NCI-H345 (cell line): Measurements from ENCODE around the gene TIAM1.

ENCODE experiments used
- DNase-seq: peaks from one replicate; lab custom pipeline; 2025; lab: John Stamatoyannopoulos, UW

Gene TIAM1

DNA sequence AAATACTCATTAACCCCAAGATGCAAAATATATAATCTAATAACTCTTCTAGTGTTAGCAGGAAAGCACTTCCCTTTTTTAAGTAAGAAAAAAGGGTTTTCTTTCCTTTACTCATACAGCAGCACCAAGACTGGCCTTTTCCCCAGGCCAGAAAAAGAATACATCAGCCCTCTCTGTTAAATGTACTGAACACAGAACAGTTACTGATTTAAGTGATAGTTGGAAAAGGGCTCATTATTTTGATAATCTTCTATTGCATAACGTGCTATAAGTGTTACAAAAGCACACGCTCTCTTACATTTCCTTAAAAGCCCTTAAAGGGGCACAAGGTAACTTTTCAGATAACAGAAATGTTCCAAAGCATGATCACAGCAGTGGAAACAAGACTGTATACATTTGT is 142.9 kb downstream of the TIAM1 start:
- DNase-seq, result no peak

- peak; percentile 66 for DNase-seq
These were observed 145.5 kb downstream of the TIAM1 start for GRCh38 chr21:31198575-31198974.

GRCh38 chr21:31196724-31197123 is 147.3 kb downstream of the TIAM1 start:
- DNase-seq, result no peak

- DNase-seq, result no peak
These were observed 148.6 kb downstream of the TIAM1 start for GRCh38 chr21:31195334-31196015.

- no peak for DNase-seq
These were observed 149.4 kb downstream of the TIAM1 start for GRCh38 chr21:31194510-31195293.

GRCh38 chr21:31193761-31194160 is 150.3 kb downstream of the TIAM1 start:
- DNase-seq, result no peak

DNA sequence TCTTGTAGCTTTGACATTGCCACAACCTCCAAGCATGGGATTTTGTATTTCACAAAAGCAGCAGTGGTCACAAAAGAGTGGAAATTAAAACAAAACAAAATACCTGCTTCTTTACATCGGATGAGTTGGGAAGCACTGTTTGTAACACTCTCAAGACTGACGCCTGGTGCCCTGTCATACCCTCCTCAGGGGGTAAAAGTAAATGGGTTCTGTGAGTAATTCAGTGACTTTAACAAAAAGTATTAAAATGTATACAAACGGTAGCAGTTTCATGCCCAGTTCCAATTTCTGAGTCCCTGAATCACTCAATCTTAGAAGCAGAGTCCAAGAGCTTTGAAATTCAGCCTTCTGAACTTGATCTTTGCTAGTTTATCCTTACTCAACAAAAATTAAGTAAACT is 152.5 kb downstream of the TIAM1 start:
- DNase-seq, result no peak

DNA sequence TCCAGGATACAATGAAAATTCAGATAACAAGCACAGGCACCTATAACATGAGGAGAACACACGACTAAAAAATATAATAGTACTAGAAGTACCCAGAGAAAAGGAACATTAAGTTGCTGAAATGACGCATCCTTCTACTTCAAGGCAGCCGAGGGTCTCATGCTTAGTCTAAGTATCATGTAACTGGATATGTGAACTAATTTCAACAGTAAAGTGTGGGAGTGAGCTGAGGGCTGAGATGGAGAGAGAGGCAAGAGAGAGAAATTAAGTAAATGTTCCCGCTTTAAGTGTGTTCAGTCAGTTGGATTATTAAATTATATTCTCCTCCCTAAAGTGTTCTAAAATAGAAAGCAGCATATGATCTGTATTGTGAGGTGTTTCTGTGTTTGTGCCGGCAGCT is 153.5 kb downstream of the TIAM1 start:
- no peak for DNase-seq

DNA sequence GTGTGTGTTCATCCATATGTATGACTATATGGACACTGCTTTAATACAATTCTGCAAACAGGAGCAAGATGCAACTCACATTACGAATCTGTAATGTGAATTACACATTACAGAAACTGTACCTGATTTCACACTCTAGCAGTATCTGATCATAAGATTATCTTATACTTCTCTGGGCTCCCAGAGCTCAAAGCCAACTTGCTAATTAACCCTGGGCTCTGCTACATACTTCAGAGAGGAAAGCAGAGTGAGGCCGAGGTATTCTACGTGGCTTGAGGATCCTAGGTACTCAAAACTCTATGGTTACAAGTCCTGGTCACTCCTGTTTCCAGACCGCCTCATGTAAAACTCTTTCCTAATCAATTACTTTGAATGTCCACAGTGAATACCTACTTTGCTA is 156.6 kb downstream of the TIAM1 start:
- no peak for DNase-seq

GRCh38 chr21:31186916-31187315 is 157.1 kb downstream of the TIAM1 start:
- DNase-seq, result no peak

GRCh38 chr21:31185663-31186062 is 158.4 kb downstream of the TIAM1 start:
- DNase-seq, result no peak

GRCh38 chr21:31184876-31185275 is 159.2 kb downstream of the TIAM1 start:
- DNase-seq, result no peak

- DNase-seq, result no peak
These were observed 159.6 kb downstream of the TIAM1 start for GRCh38 chr21:31184459-31184858.

DNA sequence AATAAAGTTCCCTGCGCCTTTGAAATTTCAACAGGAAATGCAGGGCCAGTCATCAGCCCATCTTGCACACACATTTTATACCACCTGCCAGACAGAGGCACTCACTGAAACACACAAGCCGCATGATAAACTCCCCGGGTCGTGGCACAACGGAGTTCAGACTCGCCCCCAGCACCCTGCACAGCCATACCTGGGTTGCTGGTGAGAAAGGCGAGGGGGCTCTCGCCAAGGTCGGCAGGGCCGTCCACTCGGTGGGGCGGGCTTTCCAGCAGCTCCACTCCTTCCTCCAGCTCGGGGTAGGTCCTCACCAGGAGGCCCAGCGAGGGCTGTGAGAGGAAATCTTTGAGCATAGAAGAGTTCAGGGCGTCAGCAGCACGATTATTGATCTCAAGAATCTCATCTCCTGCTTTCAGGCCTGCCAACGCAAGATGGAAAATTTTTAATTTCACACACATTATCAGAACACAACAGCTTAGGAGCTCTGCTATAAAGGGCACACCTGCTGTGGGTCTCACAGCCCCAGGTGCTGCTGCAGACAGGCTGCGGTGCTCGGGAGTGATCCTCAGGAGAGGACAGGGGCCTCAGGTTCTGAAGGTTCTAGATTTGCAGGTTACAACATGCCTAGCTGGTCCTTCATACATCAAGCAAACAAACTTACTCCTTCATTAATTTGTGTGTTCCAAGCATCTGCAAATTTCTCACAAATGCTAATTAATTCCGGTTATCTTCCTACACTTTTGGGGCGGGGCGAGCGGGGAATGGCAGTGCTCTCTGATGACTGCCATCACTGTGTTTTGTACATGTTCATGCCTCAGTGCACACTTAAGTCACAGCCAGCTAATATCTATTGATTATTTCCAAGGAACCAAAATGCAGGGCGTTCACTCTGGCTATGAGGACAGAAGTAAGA is 161.6 kb downstream of the TIAM1 start:
- DNase-seq, result no peak

- no peak for DNase-seq
These were observed 162.8 kb downstream of the TIAM1 start for GRCh38 chr21:31181082-31181750.

- peak; percentile 17 for DNase-seq
These were observed 163.6 kb downstream of the TIAM1 start for GRCh38 chr21:31180256-31181081.

- no peak for DNase-seq
These were observed 167.3 kb downstream of the TIAM1 start for GRCh38 chr21:31176725-31177124.

DNA sequence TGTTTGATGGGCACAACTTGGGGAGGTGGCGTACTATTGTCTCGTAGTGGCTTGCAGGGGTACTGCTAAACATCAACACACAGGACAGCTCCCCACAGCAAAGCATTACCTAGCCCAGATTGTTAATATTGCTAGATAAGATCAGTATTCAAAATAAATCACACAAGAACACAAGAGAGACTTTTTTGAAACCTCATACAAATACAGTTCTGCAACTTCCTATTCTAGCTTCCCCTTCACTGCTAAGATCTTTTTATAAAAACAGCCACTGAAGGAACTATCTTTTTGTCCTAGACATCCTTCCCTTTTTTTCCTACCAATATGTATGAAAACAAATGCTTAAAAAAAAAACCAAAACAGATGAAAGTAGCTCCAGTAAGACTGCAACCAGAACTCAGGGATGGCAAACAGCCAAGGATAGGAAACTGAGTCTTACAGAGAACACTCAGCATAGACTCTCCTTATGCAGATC is 167.9 kb downstream of the TIAM1 start:
- no peak for DNase-seq

DNA sequence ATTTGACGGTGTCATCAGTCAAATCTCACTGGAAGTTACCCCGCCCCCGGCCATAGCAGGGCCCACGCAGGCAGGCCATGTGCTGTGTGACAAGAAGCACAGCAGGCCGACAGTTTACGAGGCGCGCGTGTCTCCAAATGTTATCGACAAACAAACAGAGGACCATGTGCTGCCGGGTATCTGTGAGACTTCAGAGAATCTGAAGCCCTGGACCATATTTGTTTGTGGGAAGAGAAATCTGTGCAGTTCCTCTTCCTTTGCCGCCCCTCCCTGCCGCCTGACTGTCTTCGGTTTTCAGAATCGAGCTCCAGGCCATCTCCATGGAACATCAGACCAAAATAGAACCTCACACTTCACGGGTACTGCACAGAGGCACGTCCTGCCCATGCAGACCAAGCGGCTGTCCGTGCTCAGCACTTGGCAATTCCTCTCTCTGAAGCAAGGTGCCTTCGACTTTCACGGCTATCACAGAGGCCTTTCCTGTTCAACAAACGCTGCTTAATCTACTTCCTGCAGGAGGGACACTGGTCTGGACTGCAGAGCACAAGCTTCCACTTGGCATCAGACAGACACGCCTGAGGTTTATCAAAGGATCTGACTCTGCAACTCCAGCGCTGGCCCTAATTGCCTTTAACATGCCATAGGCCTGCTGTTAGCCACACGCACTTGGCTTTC is 170.0 kb downstream of the TIAM1 start:
- DNase-seq, result no peak

DNA sequence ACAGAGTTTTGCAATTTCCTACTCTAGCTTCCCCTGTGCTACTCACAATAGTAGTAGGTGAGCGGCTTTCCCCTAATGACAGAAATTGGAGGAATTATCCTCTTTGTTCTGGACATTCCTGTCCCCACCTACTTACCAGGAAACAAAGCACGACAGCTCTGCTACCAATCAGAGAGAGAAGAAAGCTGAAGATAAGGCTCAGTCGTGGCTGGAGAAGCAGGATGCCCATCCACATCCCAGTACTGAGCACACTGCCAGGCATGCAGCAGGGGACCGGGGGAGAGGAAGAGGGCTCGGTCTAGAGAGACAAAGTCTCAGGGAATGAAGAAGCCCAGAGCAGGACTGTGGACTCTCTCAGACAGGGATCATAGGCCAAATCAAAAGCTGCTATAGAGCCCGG is 171.7 kb downstream of the TIAM1 start:
- DNase-seq, result no peak
